CD4-positive, alpha-beta T cell treated with Interleukin-10 for 1 hour (primary cell): ENCODE data around the gene EREG.

Source experiments
- DNase-seq: peaks from one replicate; pipeline ENCODE4 v3.0.0-alpha.2; 2020

EREG gene

DNA sequence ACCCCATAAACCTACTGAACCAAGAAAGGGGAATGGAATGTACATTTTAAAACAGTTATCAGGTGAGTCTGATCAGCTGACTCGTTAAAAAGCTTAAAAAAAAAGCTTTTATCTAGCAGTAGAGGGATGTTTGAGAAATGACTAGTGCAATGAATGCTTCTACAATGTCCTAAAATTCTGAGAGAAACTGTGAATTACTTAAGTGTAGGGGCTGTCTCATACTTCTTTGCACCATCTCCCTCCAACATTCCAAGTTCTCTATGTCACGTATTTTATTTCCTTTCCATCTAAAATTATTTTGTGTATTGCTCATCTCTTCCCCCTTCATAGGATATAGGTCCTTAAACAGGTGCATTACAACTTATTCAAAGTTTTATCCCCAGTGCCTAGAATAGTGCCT, 68.1 kb downstream of the EREG start:
- DNase-seq, result no peak

DNA sequence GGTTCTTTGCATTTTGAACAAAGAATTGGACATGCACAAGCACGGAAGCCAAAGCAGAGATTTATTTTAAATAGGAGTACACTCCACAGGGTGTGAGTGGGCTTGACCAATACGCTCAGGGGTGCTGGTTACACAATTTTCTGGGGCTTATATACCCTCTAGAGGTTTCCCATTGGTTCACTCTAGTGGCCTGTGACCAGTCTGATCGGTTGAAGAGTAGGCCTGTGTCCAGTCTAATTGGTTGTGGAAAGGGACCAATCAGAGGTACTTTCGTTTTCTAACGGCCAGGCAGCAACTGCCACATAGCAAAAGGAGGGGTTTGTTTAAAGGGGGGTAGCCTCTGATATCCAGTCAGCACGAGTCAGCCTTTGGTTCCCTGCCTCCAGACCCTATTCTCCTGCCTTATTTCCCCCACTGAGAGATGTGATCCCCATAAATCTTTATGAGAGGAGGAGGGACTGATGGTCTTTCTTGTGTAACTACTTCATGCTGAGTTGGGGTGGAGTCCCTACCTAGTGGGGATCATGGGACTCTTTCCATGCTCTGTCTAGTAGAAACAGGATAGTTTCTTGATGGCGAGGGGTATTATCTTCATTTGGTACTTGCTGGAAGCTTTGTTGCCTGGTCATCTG, 68.7 kb downstream of the EREG start:
- no peak for DNase-seq

DNA sequence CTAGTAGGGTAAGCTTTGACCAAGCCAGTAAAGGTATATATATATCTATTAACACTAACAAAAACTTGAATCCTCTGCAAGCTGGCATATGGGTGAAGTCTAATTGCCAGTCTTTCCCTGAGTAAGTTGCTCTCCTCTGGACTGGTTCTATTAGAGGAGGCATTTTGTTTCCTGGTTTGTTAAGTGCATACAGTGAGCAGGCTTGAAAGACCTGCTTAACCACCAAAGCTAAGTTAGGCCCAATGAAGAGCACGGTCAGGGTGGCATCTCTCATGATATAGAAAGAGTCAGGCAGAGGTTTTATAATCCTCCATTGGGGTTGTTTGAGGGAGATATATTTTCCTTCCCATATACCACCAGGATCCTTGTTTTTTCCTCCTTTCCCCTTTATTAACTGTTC, 70.4 kb downstream of the EREG start:
- DNase-seq, result no peak

DNA sequence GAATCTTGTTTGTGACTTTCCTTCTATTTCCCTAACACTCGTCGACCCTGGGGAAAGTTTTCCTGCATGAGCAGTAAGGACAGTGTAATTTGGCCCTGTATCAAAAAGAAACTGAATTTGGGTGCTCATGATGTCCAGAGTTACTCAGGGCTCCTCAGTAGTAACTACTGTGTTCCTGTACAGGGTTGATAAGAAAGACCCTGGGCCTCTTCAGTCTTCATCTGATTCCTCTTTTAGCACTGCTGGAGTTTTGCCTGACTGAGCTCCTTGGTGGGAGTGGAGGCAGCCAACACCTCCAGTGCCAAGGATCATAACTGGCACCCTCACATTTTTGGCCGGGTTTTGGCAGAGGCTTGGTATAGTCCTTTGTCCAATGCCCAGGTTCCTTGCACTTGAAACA, 72.9 kb downstream of the EREG start:
- DNase-seq, result no peak
